Spleen (tissue), 11 donors: ENCODE data around the gene FAM131C. TPM values are rescaled to one million over a fixed set of nuclear protein-coding genes. Genes with fewer than 3 reads are reported as not detected.
A peak's percentile ranks its signal among the peaks of the same experiment; 100 is the strongest.

Source experiments
- DNase-seq: peaks from one replicate; pipeline ENCODE4 v3.0.0-alpha.2; 2020
- H3K27ac ChIP-seq, 8 donors: fragments of 200-600 bp; sonication (generic) in 7 of 8; 1 replicate in 4 of 8; 2 replicates in 4 of 8; pipeline versions ENCODE4 v1.5.0 to v1.8.0; 2016 to 2021; ENCODE audit warnings: inconsistent platforms in 4 of 8, mild to moderate bottlenecking in 4 of 8, moderate library complexity in 1 of 8
- H3K27me3 ChIP-seq, 7 donors: fragments of 200-600 bp; sonication (generic) in 6 of 7; replicated peaks in 1 of 7; 1 replicate in 4 of 7; 2 replicates in 3 of 7; pipeline versions ENCODE4 v1.5.0 to v1.8.0; 2016 to 2021; ENCODE audit warnings: inconsistent platforms in 3 of 7, mild to moderate bottlenecking in 1 of 7
- H3K36me3 ChIP-seq, 6 donors: fragments of 200-600 bp; sonication (generic) in 5 of 6; 1 replicate in 4 of 6; 2 replicates in 2 of 6; pipeline versions ENCODE4 v1.5.0 to v1.8.0; 2016 to 2021; ENCODE audit warnings: inconsistent platforms in 2 of 6
- H3K4me1 ChIP-seq, 6 donors: fragments of 200-600 bp; sonication (generic) in 5 of 6; 1 replicate in 3 of 6; 2 replicates in 3 of 6; pipeline versions ENCODE4 v1.5.0 to v1.8.0; 2016 to 2021; ENCODE audit warnings: inconsistent platforms in 3 of 6
- H3K4me3 ChIP-seq, 8 donors: fragments of 200-600 bp; sonication (generic) in 7 of 8; 1 replicate in 4 of 8; 2 replicates in 4 of 8; pipeline versions ENCODE4 v1.5.0 to v1.8.0; 2016 to 2021; ENCODE audit warnings: inconsistent platforms in 4 of 8, mild to moderate bottlenecking in 4 of 8, moderate library complexity in 2 of 8
- H3K9me3 ChIP-seq, 8 donors: fragments of 200-600 bp; sonication (generic) in 7 of 8; 1 replicate in 4 of 8; 2 replicates in 4 of 8; pipeline versions ENCODE4 v1.5.0 to v1.8.0; 2016 to 2021; ENCODE audit warnings: inconsistent platforms in 4 of 8
- POLR2A ChIP-seq, 3 donors: fragments of 450-650 bp; IDR thresholded peaks; one replicate each; pipeline ENCODE4 v1.5.1; 2017; ENCODE audit warnings: antibody characterized with exemption in 3 of 3, mild to moderate bottlenecking in 1 of 3
- POLR2AphosphoS5 ChIP-seq, 3 donors: sonication (generic); formaldehyde crosslinking; IDR thresholded peaks; one replicate each; pipeline ENCODE4 v1.5.1; 2017; ENCODE audit warnings: antibody characterized with exemption in 3 of 3
- WGBS, 5 donors: extraction: QIAGEN DNeasy Blood & Tissue Kit in 3 of 5; methylation state at CpG; one replicate each; pipeline versions ENCODE4 v1.1.5 to v1.1.7; 2013 to 2018; 5-methylcytosine and 5-hydroxymethylcytosine counted together
- intact Hi-C: fragments of 100-400 bp; cut with DNase I; formaldehyde crosslinking; loops from one replicate; pipeline ENCODE4 v1.15.0; 2023; ENCODE audit warnings: low total_unique reads
- polyA plus RNA-seq, 3 donors: library from polyadenylated mRNA; stranded (reverse); fragments of 200-250 nt; gene quantifications; one replicate each; pipeline ENCODE4 v1.2.1, GENCODE V29; 2013
- total RNA-seq, 7 donors: library from RNA; depleted of rRNA in 3 of 7; stranded (reverse); fragments of >200 nt in 3 of 7; fragmentation: NEBNext Ultra II Directional in 4 of 7; extraction: Animal tissue kit (Norgen Biotek cat#: 25700) in 4 of 7; gene quantifications; one replicate each; pipeline versions ENCODE4 v1.1.0 to v1.2.1, GENCODE V29; 2016 to 2021
- TF ChIP-seq, protein P1 (sequence below), 11 experiments: fragments of 200-600 bp in 7 of 11; fragments of 450-650 bp in 4 of 11; sonication (generic) in 4 of 11; IDR thresholded peaks in 8 of 11; conservative IDR thresholded peaks in 3 of 11; 1 replicate in 7 of 11; 2 replicates in 4 of 11; pipeline versions ENCODE4 v1.4.0 to v1.8.0; 2016 to 2021; ENCODE audit warnings: antibody characterized with exemption in 11 of 11, inconsistent platforms in 4 of 11, mild to moderate bottlenecking in 1 of 11
- donor health status: healthy with polysubstance abuse.
- donor health status: DM: no; HTN: no; CAD: no; lungs with moderate emphysema.
- donor health status: DM: no; HTN: no; CAD: no.
- donor health status: Bipolar disorder and iron deficiency.
- donor health status: healthy.
- donor health status: DM: no; HTN: no; CAD: no.
- donor health status: DM: yes; HTN: yes; CAD: no.

The FAM131C gene
- total and polyA plus RNA-seq, 10 donors, result 0.11 to 0.47 TPM; not detected in 8

DNA sequence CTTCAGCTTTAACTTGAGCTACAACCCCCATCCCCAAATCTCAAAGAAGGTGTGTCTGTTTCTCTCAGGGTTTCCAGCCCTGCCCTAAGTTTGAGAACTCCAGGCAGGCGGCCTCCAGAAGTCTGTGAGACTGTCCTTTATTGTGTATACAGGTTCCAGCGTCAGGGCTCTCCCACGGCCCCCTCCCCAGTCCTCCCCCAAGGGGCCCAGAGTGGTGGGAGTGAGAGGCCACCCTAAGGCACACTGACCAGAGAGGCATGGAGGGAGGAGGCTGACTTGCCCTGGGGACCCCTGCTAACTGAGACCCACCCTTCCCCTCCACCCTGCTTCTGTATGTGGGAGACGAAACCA is 59.6 kb downstream of the FAM131C start:
- peaks cover 0 to 17% (median 0%) of the 10 kb centered on the region in 7 donors for H3K27me3 ChIP-seq
- peaks cover 11 to 54% (median 37%) of the 10 kb centered on the region in 6 donors for H3K4me1 ChIP-seq
- peak overlapping the region in 3 of 8 donors; percentile 20 to 55 (median 30) for H3K27ac ChIP-seq
- no peak for DNase-seq
- TF ChIP-seq POLR2AphosphoS5 (IDR thresholded peaks at IDR 0.05) (no peak), POLR2A (IDR thresholded peaks at IDR 0.05) (no peak)
- TF ChIP-seq, protein P1, sequence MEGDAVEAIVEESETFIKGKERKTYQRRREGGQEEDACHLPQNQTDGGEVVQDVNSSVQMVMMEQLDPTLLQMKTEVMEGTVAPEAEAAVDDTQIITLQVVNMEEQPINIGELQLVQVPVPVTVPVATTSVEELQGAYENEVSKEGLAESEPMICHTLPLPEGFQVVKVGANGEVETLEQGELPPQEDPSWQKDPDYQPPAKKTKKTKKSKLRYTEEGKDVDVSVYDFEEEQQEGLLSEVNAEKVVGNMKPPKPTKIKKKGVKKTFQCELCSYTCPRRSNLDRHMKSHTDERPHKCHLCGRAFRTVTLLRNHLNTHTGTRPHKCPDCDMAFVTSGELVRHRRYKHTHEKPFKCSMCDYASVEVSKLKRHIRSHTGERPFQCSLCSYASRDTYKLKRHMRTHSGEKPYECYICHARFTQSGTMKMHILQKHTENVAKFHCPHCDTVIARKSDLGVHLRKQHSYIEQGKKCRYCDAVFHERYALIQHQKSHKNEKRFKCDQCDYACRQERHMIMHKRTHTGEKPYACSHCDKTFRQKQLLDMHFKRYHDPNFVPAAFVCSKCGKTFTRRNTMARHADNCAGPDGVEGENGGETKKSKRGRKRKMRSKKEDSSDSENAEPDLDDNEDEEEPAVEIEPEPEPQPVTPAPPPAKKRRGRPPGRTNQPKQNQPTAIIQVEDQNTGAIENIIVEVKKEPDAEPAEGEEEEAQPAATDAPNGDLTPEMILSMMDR (IDR thresholded peaks at IDR 0.05 in 8 of 11, conservative IDR thresholded peaks at IDR 0.05 in 3 of 11), result no peak
- H3K36me3 ChIP-seq, result no peaks in the 10 kb centered on the region
- intact Hi-C loops, result no loop called here
- WGBS, 5 donors, result 63 to 84% (median 80%) methylated on average over 3 to 4 of the region's 4 CpGs
- H3K4me3 ChIP-seq, result no peak overlapping the region
- no peaks in the 10 kb centered on the region for H3K9me3 ChIP-seq

DNA sequence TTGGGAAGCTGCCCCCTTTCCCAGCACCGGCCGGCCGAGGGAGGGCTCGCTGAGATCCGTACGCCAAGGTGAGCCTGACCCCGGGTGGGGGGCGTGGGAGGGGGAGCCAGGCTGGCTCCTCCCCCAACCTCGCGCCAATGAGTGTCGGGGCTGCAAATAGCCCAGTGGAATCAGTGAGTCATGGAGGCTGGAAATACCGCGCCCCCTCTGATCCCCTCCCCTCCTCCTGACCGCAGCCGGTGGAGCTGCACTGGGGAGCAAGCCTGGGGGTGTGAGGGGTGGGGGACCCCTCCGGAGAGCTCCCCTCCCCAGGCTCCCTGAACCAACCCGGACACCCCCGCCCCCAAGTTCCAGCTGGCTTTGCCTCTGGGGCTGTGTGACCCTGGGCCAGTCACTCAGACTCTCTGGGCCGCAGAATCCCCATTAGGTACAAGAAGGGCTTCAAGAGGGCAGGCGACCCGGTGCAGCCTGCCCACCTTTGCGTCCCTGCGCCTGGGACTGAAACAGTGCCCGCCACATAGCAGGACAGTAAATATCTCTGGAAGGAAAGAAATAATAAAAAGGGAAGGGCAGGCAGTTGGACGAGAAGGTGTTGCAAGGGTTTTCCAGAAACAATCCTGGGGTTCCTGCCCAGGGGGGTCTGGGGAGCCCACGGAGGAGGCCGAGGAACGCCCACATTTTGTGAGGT is 60.1 kb downstream of the FAM131C start:
- intact Hi-C loops, result no loop called here
- 26 to 45% (median 31%) methylated on average over 15 to 28 of the region's 28 CpGs for WGBS, 5 donors
- peaks cover 8 to 49% (median 33%) of the 10 kb centered on the region in 6 donors for H3K4me1 ChIP-seq
- peaks cover 0 to 17% (median 0%) of the 10 kb centered on the region in 7 donors for H3K27me3 ChIP-seq
- no peak for TF ChIP-seq POLR2AphosphoS5 (IDR thresholded peaks at IDR 0.05)
- TF ChIP-seq, protein P1 (IDR thresholded peaks at IDR 0.05 in 8 of 11, conservative IDR thresholded peaks at IDR 0.05 in 3 of 11), result no peak
- no peak for TF ChIP-seq POLR2A (IDR thresholded peaks at IDR 0.05)
- no peaks in the 10 kb centered on the region for H3K9me3 ChIP-seq
- no peak for DNase-seq
- H3K27ac ChIP-seq, result peak overlapping the region in 6 of 8 donors; percentile 30 to 68 (median 52)
- peak overlapping the region; percentile 19 to 69 (median 42) for H3K4me3 ChIP-seq
- no peaks in the 10 kb centered on the region for H3K36me3 ChIP-seq

DNA sequence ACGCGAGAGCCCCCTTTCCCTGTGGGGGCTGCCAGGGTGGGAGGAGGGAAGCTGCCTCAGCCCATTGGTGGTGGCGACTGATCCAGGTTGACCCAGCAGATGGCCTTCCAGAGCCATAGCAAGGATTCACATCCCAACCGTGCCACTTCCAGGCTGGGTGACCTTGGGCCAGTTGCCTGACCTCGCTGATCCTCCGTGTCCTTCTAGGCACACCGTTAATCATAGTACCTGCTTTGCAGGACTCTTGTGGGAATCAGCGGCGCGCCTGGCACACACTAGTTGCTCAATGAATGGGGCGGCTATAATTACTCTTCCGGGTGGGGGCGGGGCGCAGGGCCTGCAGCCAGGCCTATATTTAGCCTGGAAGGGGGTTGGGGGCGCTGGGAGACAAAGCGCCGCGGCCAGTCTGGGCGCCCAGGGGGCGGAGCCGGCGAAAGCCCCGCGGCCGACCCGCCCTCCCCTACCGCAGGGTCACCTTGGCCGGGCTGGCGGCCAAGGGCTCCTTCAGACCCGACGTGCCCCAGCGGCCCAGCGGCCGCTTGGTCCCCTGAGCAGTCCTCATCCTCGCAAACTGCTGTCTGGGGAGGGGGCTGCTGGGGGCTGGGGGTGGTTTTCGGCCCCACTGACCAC is 60.7 kb downstream of the FAM131C start:
- peaks cover 0 to 17% (median 0%) of the 10 kb centered on the region in 7 donors for H3K27me3 ChIP-seq

More for the DNA sequence above, 60.7 kb downstream of the FAM131C start:
- TF ChIP-seq POLR2AphosphoS5 (IDR thresholded peaks at IDR 0.05) (no peak), POLR2A (IDR thresholded peaks at IDR 0.05) (no peak)
- TF ChIP-seq, protein P1 (IDR thresholded peaks at IDR 0.05 in 8 of 11, conservative IDR thresholded peaks at IDR 0.05 in 3 of 11), result no peak
- intact Hi-C loops, result no loop called here
- H3K4me1 ChIP-seq, result peaks cover 6 to 43% (median 26%) of the 10 kb centered on the region in 6 donors
- DNase-seq, result no peak
- H3K36me3 ChIP-seq, result no peaks in the 10 kb centered on the region
- H3K4me3 ChIP-seq, result peak overlapping the region; percentile 19 to 69 (median 42)
- H3K9me3 ChIP-seq, result no peaks in the 10 kb centered on the region
- peak overlapping the region in 7 of 8 donors; percentile 14 to 68 (median 48) for H3K27ac ChIP-seq
- 3 to 24% (median 5%) methylated on average over 3 to 36 of the region's 36 CpGs for WGBS, 5 donors
